Glutamatergic neuron (in vitro differentiated cells): Measurements from ENCODE around the gene GFRA1. TPM values are rescaled to one million over a fixed set of nuclear protein-coding genes. Genes with fewer than 3 reads are reported as not detected.

Experiments
- DNase-seq: peaks from one replicate; pipeline ENCODE4 v3.0.0; 2022
- H3K27ac Mint-ChIP-seq: one replicate; pipeline ENCODE4 v1.8.0; 2020; ENCODE audit warnings: mild to moderate bottlenecking, mixed read lengths, inconsistent platforms; ENCODE audit not compliant: unreplicated experiment
- H3K27me3 Mint-ChIP-seq: one replicate; pipeline ENCODE4 v1.8.0; 2020; ENCODE audit warnings: mild to moderate bottlenecking, moderate library complexity, mixed read lengths, inconsistent platforms; ENCODE audit not compliant: unreplicated experiment
- H3K36me3 Mint-ChIP-seq: one replicate; pipeline ENCODE4 v1.8.0; 2020; ENCODE audit warnings: mild to moderate bottlenecking, mixed read lengths, inconsistent platforms; ENCODE audit not compliant: unreplicated experiment
- H3K4me1 Mint-ChIP-seq: one replicate; pipeline ENCODE4 v1.8.0; 2020; ENCODE audit warnings: mild to moderate bottlenecking, low read depth, mixed read lengths, inconsistent platforms; ENCODE audit not compliant: unreplicated experiment
- H3K4me3 Mint-ChIP-seq: one replicate; pipeline ENCODE4 v1.8.0; 2020; ENCODE audit warnings: mild to moderate bottlenecking, mixed read lengths, inconsistent platforms; ENCODE audit not compliant: unreplicated experiment
- H3K9me3 Mint-ChIP-seq: one replicate; pipeline ENCODE4 v1.8.0; 2020; ENCODE audit warnings: mild to moderate bottlenecking, moderate library complexity, mixed read lengths, inconsistent platforms; ENCODE audit not compliant: unreplicated experiment
- CTCF ChIP-seq: fragments of 200-600 bp; sonication (generic); IDR thresholded peaks from one replicate; pipeline ENCODE4 v1.5.0; 2021; ENCODE audit not compliant: partially characterized antibody, unreplicated experiment
- total RNA-seq: library from RNA; stranded (reverse); fragmentation: NEBNext Ultra II Directional; extraction: Animal tissue kit (Norgen Biotek cat#: 25700); gene quantifications from one replicate; pipeline ENCODE4 v1.2.1, GENCODE V29; 2021; ENCODE audit not compliant: unreplicated experiment

Gene GFRA1
- total RNA-seq, 1 donor from 2014 or later: 347 TPM

DNA sequence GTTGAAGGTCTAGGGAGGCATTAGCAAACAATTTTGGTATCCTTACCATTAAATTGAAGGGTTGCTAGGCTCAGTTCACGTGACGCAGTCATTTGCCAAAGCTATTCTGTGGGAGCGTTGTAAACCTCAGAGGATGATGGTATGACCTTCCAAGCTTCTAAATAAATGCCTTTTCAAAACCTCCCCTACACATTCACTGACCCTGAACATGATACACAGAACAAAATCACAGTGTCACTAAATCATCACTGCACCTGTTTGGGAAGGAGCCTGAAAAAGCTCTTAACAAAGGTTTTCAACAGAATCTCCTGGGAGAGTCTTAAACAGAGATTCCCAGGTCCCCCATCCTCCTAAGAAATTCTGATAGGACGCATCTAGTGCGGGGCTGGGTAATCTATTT, 38.0 kb upstream of the GFRA1 start:
- H3K27me3 Mint-ChIP-seq: peaks cover 2% of the 10 kb centered on the region
- peaks cover 11% of the 10 kb centered on the region for H3K36me3 Mint-ChIP-seq
- H3K9me3 Mint-ChIP-seq: no peaks in the 10 kb centered on the region
- TF ChIP-seq CTCF: no peak
- peaks cover 4% of the 10 kb centered on the region for H3K4me1 Mint-ChIP-seq
- H3K4me3 Mint-ChIP-seq: no peak overlapping the region
- no peak overlapping the region for H3K27ac Mint-ChIP-seq
- DNase-seq: no peak

GRCh38 chr10:116307455-116307854, 34.4 kb upstream of the GFRA1 start:
- Mint-ChIP-seq H3K4me3 (no peak overlapping the region), H3K4me1 (no peaks in the 10 kb centered on the region), H3K27me3 (no peaks in the 10 kb centered on the region), H3K9me3 (no peaks in the 10 kb centered on the region), H3K27ac (no peak overlapping the region), H3K36me3 (no peaks in the 10 kb centered on the region)
- no peak for DNase-seq
- TF ChIP-seq CTCF: no peak

GRCh38 chr10:116306847-116307246, 33.8 kb upstream of the GFRA1 start:
- TF ChIP-seq CTCF: no peak
- no peak for DNase-seq
- H3K4me3 Mint-ChIP-seq: no peak overlapping the region
- no peaks in the 10 kb centered on the region for H3K36me3 Mint-ChIP-seq
- H3K4me1 Mint-ChIP-seq: no peaks in the 10 kb centered on the region
- no peak overlapping the region for H3K27ac Mint-ChIP-seq
- no peaks in the 10 kb centered on the region for H3K9me3 Mint-ChIP-seq
- no peaks in the 10 kb centered on the region for H3K27me3 Mint-ChIP-seq

DNA sequence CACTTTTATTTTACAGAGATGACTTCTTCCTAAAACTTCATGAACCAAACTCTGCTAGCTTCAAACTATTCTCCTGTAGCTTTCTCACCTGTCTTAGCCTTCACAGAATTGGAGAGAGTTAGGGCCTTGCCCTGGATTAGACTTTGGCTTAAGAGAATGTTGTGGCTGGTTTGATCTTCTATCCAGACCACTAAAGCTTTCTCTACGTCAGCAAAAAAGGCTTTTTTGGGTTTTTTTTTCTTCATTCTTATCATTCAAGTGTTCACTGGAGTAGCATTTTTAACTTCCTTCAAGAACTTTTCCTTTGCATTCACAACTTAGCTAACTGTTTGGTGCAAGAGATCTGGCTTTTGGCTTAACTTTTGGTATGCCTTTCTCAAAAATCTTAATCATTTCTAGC, 31.9 kb upstream of the GFRA1 start:
- no peak for DNase-seq
- Mint-ChIP-seq H3K4me1 (no peaks in the 10 kb centered on the region), H3K4me3 (no peak overlapping the region), H3K36me3 (no peaks in the 10 kb centered on the region), H3K9me3 (no peaks in the 10 kb centered on the region), H3K27ac (no peak overlapping the region), H3K27me3 (no peaks in the 10 kb centered on the region)
- no peak for TF ChIP-seq CTCF

GRCh38 chr10:116300542-116300941, 27.5 kb upstream of the GFRA1 start:
- no peaks in the 10 kb centered on the region for H3K36me3 Mint-ChIP-seq
- peaks cover 3% of the 10 kb centered on the region for H3K4me1 Mint-ChIP-seq
- H3K4me3 Mint-ChIP-seq: no peak overlapping the region
- H3K9me3 Mint-ChIP-seq: no peaks in the 10 kb centered on the region
- no peak for DNase-seq
- peak overlapping the region; percentile 14 for H3K27ac Mint-ChIP-seq
- peaks cover 2% of the 10 kb centered on the region for H3K27me3 Mint-ChIP-seq
- TF ChIP-seq CTCF: no peak
